DMS 273 treated with DMSO at 0.1 percent for 48 hours (cell line): ENCODE measurements around the gene CEP350.
"Not testable (repeated sequence)": the region's sequence is repeated elsewhere in the genome, so short reads cannot be mapped to it uniquely, and the experiment has no call there.

Experiments
- DNase-seq: peaks from one replicate; lab custom pipeline; 2025; lab: John Stamatoyannopoulos, UW

The CEP350 gene

DNA sequence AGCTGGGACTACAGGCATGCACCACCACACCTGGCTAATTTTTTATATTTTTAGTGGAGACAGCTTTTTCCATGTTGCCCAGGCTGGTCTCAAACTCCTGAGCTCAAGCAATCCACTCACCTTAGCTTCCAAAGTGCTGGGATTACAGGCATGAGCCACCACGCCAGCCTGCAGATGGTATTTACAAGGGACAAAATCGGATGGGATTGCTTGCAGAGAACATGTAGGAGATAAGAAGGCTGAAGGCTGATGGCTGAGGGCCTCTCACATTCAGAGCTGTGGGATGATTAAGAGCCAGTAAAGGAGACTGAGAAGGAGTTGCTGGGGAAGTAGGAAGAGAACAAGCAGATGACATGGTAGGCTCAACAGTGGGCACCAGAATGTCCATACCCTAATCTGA is 176.0 kb downstream of the CEP350 start:
- no peak for DNase-seq

DNA sequence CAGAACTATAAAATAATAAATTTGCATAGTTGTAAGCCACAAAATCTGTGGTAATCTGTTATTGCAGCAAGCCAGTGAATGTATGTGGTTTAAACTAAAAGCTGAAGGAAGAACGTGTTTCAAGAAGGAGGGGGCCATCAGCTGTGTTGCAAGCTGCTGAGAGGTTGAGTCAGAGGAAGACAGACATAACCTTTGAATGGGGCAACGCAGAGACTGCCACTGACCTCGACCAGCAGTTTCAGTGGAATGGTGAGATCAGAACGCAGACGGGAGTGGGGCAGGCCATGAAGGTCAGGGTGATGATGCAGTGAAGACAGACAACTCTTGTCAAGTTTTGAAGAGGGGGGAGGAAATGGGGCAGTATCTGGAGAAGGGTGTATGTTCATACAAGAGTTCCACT is 176.9 kb downstream of the CEP350 start:
- DNase-seq, result no peak

- no peak for DNase-seq
Measured at GRCh38 chr1:180133193-180133592, 178.6 kb downstream of the CEP350 start.

DNA sequence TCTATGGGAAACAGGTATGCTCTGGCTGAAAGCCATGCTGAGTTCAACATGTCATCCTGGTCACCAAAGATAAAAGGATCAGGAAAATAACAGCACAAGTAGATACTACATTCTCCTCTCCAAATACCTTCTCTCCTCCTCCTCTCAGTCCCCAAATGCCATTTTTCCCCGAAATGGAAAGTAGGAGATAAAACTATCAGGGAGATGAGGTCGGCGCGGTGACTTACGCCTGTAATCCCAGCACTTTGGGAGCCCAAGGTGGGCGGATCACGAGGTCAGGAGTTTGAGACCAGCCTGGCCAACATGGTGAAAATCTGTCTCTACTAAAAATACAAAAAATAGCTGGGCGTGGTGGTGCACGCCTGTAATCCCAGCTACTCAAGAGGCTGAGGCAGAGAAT is 179.1 kb downstream of the CEP350 start:
- DNase-seq, result not testable (repeated sequence)

- DNase-seq, result no peak
Measured at GRCh38 chr1:180135535-180135934, 180.9 kb downstream of the CEP350 start.

GRCh38 chr1:180136331-180136967 is 181.8 kb downstream of the CEP350 start:
- DNase-seq, result no peak

GRCh38 chr1:180136968-180137356 is 182.4 kb downstream of the CEP350 start:
- no peak for DNase-seq

DNA sequence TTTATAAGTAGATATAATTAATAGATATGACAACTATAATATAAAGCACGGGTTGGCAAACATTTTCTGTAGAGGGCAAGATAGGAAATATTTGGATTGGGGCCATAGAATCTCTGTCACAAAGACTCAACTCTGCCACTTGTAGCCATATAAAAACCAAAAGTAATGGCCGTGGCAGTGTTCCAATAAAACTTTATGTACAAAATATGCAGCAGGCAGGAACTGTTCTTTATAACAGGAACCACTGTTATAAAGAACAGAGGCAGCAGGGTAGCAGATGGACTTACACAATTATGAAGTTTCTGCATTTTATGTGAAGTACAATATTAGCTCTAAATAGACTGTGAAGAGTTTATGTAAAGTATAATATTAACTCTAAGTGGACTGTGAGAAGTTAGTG is 183.2 kb downstream of the CEP350 start:
- DNase-seq, result no peak

- DNase-seq, result no peak
Measured at GRCh38 chr1:180141381-180141934, 186.8 kb downstream of the CEP350 start.

DNA sequence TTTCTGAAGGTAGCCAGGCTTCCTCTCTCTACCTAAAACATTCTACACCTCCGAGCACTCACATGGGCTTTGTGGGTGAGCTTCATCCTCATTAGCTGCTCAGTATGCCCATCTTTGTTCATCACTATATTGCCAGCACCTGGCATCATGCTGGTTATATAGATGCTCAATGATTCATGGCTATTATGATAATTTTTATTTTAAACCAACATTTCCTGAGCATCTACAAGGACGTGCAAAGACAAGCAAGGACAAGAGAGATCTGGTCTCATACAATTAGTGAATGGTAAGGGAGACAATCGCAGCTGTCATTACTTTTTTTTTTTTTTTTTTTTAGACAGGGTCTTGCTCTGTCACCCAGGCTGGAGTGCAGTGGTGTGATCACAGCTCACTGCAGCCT is 188.7 kb downstream of the CEP350 start:
- no peak for DNase-seq

- DNase-seq, result no peak
Measured at GRCh38 chr1:180144659-180145357, 190.2 kb downstream of the CEP350 start.

DNA sequence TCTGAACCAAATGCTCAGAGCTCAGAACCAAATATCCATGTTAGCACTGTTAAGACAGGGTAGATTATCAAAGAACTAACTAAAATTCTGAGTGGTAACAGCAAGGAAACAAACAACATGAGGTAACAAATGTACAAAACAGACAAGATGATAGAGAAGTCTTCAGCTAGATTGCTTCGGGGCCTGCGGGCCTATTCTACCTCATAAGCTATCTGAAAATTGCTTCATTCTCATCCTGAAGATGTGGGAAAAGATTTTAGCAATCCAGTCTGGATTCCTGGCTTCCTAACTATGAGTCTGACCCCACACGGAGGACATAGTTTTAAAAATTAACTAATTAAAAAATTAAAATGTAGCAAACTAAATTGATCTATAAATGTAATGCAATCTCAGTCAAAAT is 190.8 kb downstream of the CEP350 start:
- DNase-seq, result no peak

GRCh38 chr1:180150982-180151381 is 196.4 kb downstream of the CEP350 start:
- no peak for DNase-seq

- no peak for DNase-seq
Measured at GRCh38 chr1:180151508-180151907, 196.9 kb downstream of the CEP350 start.

DNA sequence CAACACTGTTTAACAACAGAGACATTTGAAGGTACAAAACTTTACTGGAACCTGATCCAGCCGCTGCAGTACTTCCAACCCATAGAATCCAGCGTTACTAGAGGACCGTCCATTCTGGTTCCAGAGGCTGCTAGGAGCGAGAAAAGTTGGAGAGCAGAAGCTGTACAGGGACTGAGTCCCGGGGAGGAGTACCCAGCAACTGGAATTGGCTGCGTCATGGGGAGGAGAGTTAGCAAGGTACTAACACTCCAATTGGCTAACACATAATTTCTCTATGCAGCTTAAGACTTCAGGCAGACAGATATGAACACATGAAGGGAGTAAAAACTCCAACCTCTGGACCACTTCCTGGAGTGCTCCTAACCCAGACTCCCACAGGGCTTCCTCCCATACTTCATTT is 198.0 kb downstream of the CEP350 start:
- no peak for DNase-seq

DNA sequence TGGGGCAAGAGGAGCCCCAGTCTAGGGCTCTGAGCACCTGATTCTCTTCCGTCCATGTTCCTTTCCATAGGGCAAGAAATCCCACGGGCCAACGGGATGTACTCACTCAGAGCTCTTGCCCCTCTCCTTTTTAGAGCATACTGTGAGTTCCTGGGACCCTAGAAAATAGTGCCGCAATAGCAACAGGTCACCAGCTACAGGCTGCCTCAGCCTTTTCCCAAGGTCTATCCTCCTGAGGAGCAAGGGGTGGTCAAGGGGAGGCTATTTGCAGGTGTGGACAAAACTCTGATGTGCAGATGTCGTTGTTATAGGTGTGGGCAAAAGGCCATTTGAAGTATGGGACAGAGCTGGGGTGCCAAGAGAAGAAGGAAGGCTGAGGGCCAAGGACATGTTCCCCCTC is 198.4 kb downstream of the CEP350 start:
- no peak for DNase-seq

- DNase-seq, result no peak
Measured at GRCh38 chr1:180154003-180154324, 199.4 kb downstream of the CEP350 start.

DNA sequence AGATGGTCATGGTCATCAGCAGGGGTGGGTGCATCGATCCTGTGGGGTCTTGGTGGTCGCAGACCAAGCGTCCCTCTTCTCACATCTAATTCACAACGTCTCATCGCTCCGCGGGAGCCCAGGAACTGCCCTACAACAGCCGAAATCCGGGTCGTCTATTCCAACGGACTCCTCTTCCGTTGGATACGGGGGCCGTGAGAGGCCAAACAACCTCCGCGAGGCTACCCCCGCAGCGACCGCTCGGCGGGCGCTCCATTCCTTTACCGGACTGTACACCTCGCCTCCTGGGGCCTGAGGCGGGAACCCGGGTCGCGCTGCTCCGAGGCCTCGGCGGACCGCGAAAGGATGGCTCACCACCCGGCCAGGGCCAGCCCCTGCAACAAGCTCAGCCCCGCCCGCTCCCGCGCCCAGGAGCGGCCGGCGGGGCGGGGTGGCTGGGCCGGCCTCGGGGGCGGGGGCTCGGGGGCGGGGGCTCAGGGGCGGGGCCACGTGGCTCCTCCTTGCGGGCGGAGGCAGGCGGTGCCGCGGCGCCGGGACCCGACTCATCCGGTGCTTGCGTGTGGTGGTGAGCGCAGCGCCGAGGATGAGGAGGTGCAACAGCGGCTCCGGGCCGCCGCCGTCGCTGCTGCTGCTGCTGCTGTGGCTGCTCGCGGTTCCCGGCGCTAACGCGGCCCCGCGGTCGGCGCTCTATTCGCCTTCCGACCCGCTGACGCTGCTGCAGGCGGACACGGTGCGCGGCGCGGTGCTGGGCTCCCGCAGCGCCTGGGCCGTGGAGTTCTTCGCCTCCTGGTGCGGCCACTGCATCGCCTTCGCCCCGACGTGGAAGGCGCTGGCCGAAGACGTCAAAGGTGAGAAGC is 199.9 kb downstream of the CEP350 start, which contains the start of gene QSOX1:
QSOX1 (plus strand) TSS at position 545 of the 857 bp plus-strand sequence; CDS start at position 584, 39 bp downstream.
- peak; percentile 38 for DNase-seq

- DNase-seq, result no peak
Measured at GRCh38 chr1:180155182-180155682, 200.6 kb downstream of the CEP350 start.

DNA sequence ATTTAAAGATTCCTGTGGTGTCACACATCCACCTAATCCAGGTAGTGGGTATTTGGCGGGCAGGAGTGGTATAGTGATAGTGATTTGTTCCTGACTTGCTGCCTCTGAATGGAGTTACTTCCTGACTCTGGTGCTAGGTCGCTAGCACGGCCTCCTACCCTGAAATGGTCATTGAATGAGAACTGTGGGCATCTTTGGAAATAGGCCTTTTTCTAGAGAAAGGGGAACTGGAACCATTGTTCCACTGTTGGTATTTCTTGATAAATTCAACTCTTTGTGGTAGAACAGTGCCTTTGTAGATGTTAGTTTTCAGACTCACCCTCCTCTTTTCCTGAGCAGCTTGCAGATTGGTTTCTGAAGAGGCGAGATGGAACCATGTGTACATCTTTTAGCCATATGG is 201.6 kb downstream of the CEP350 start:
- DNase-seq, result no peak

DNA sequence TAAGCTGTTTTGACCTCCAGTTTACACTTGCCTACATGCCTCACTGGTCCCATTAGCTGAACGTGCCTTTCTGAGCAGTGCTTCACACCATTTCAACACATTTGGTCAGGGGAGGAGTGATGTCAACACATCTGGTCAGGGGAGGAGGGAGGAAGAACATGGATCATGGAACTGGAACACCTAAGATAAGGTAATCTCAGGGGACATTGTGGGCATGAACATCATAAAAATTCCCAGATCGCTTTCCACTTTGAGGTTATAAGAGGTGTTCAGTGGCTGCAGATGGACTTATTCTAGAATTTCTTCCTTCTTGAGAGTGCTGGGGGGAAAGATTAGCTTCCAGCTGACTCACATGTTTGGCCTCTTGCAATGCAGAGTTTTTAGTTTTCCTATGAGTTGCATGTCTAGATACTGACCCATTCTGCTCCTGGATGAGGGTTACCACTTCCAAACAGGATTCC is 202.1 kb downstream of the CEP350 start:
- DNase-seq, result no peak

DNA sequence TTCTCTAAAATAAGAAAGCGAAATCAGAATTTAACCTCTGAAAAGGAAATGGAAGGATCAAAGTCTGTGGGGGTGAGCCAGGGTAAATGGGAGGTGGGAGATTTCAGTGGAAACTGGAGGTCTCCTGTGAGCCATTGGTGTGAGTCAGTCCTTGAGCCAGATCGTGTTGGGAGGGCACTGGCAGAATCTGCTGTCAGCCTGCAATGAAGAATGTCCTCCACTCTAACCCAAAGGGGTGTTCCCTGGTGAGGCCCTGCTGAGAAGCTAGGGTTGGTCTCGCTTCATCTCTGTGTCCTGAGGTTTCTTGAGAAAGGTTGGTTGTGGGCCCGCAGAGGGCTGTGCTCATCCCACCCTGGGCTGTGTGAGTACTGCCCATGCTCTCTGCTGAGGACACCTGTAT is 202.5 kb downstream of the CEP350 start:
- DNase-seq, result no peak
